Measurements from ENCODE around the gene PTPRR. TPM values are rescaled to one million over a fixed set of nuclear protein-coding genes. Genes with fewer than 3 reads are reported as not detected.

The PTPRR gene
- total RNA-seq, 4 donors from 2014 or later, result 0.15 TPM; not detected in 3

- intact Hi-C loops (cut with DNase I; ENCODE audit: low total_unique reads), result no loop called here
- no peak for DNase-seq (ENCODE audit: low spot score in 2 of 2)
- WGBS, 2 donors, result 74 to 81% methylated on average over 3 of the region's 3 CpGs
- TF ChIP-seq POLR2A (IDR thresholded peaks at IDR 0.05) (no peak), CTCF (IDR thresholded peaks at IDR 0.05) (no peak)
- H3K4me3 ChIP-seq (ENCODE audit: low read depth, poor library complexity, severe bottlenecking), result no peak overlapping the region
These were observed 65.5 kb downstream of the PTPRR start for GRCh38 chr12:70854881-70855568.

GRCh38 chr12:70854138-70854537 is 66.4 kb downstream of the PTPRR start:
- DNase-seq (ENCODE audit: low spot score in 2 of 2), result no peak
- TF ChIP-seq CTCF (IDR thresholded peaks at IDR 0.05) (no peak), POLR2A (IDR thresholded peaks at IDR 0.05) (no peak)
- 24 to 27% methylated on average over 3 of the region's 3 CpGs for WGBS, 2 donors
- intact Hi-C loops (cut with DNase I; ENCODE audit: low total_unique reads), result no loop called here
- no peak overlapping the region for H3K4me3 ChIP-seq (ENCODE audit: low read depth, poor library complexity, severe bottlenecking)

DNA sequence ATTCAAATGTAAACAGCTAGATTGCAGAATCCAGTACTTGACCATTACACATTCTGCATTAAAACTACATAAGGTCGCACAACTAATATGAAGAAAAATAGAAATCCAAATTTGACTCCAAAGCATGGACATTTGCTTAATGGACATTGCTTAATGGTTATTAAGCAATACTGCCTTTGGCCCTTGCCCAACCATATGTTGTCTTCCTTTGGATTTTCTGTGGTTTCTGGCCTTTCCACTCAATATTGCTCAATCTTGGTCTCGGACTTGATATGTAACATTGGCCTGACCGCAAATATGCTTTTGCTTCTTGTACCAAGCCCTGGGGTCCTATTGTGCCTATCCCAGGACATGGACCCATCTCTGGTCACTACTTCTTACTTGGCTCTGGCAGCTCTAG is 67.2 kb downstream of the PTPRR start:
- no peak for TF ChIP-seq POLR2A (IDR thresholded peaks at IDR 0.05)
- no peak for TF ChIP-seq CTCF (IDR thresholded peaks at IDR 0.05)
- peak in 1 of 2 donors; percentile 69 for DNase-seq (ENCODE audit: low spot score in 2 of 2)
- no peak overlapping the region for H3K4me3 ChIP-seq (ENCODE audit: low read depth, poor library complexity, severe bottlenecking)
- intact Hi-C loops (cut with DNase I; ENCODE audit: low total_unique reads), result no loop called here
- 65 to 75% methylated on average over 3 of the region's 3 CpGs for WGBS, 2 donors

GRCh38 chr12:70852416-70853150 is 68.0 kb downstream of the PTPRR start:
- TF ChIP-seq POLR2A (IDR thresholded peaks at IDR 0.05), result no peak
- TF ChIP-seq CTCF (IDR thresholded peaks at IDR 0.05), result no peak
- H3K4me3 ChIP-seq (ENCODE audit: low read depth, poor library complexity, severe bottlenecking), result no peak overlapping the region
- intact Hi-C loops (cut with DNase I; ENCODE audit: low total_unique reads), result no loop called here
- WGBS, 2 donors, result 57 to 63% methylated on average over 7 of the region's 7 CpGs
- no peak for DNase-seq (ENCODE audit: low spot score in 2 of 2)

DNA sequence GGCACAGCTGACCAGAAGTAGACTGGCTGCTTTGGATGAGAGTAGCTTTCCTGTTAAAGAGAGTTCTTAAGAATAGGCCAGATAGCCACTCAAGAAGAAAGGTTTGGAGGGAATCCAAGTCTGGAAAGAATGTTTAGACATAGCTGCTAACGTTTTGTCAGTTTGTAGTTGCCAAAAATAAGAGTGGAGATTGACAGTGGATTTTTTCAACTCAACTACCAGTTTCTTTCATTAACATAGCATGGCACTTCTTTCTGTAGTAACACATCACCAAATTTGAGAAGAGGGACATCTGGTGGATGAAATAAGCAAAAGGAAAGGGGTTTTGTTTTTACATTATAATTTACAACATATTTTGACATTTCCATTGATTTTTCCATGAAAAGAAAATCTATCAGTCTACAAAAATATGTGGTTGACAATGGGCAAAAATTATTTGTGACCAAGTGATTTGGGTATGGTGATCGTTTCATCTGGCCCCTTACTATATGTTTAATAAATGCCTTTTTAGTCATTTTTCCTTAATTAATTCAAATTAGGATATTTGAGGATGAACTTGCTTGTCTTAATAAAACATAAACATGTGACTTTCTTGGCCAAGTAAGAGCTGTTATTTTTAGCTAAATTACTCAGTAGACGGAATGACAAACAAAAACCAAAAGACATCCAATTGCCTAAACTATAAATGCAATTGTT is 71.1 kb downstream of the PTPRR start:
- intact Hi-C loops (cut with DNase I; ENCODE audit: low total_unique reads), result no loop called here
- TF ChIP-seq POLR2A (IDR thresholded peaks at IDR 0.05) (no peak), CTCF (IDR thresholded peaks at IDR 0.05) (no peak)
- 22 to 26% methylated on average over 3 of the region's 3 CpGs for WGBS, 2 donors
- DNase-seq (ENCODE audit: low spot score in 2 of 2), result no peak
- no peak overlapping the region for H3K4me3 ChIP-seq (ENCODE audit: low read depth, poor library complexity, severe bottlenecking)
